ENCODE results near the gene SUSD5.
A peak's percentile ranks its signal among the peaks of the same experiment; 100 is the strongest.

The SUSD5 gene

GRCh38 chr3:33229947-33230346 lies 11.3 kb upstream of the SUSD5 start:
- Histone ChIP-seq H3K4me3 (ENCODE audit: low read length) (no peak overlapping the region), H3K9ac (ENCODE audit: low read depth, low read length) (no peak overlapping the region), H3K36me3 (ENCODE audit: insufficient read depth, low read length) (no peaks in the 10 kb centered on the region), H3K27ac (ENCODE audit: low read depth, low read length) (no peak overlapping the region), H3K27me3 (ENCODE audit: insufficient read depth, low read length) (no peaks in the 10 kb centered on the region), H3K9me3 (ENCODE audit: insufficient read depth, low read depth, low read length) (no peaks in the 10 kb centered on the region), H3K4me1 (ENCODE audit: insufficient read depth, low read length) (0 out of 2 replicates have a peak, but pooled peaks cover 3% of the 10 kb centered on the region)
- 78% methylated on average over 5 of the region's 5 CpGs for WGBS

- H3K27ac ChIP-seq (ENCODE audit: low read depth, low read length), result no peak overlapping the region
- 95% methylated on average over 3 of the region's 3 CpGs for whole genome bisulfite sequencing
These were observed 10.5 kb upstream of the SUSD5 start for GRCh38 chr3:33229066-33229465.

GRCh38 chr3:33221241-33221640 lies 2.6 kb upstream of the SUSD5 start:
- WGBS, result 83% methylated on average over 3 of the region's 3 CpGs

More at GRCh38 chr3:33229066-33229465, 10.5 kb upstream of the SUSD5 start:
- H3K9ac ChIP-seq (ENCODE audit: low read depth, low read length), result no peak overlapping the region
- no peaks in the 10 kb centered on the region for H3K9me3 ChIP-seq (ENCODE audit: insufficient read depth, low read depth, low read length)
- 0 out of 2 replicates have a peak, but pooled peaks cover 3% of the 10 kb centered on the region for H3K4me1 ChIP-seq (ENCODE audit: insufficient read depth, low read length)
- no peaks in the 10 kb centered on the region; the same call in 1 of the 2 replicates for H3K27me3 ChIP-seq (ENCODE audit: insufficient read depth, low read length)
- no peaks in the 10 kb centered on the region for H3K36me3 ChIP-seq (ENCODE audit: insufficient read depth, low read length)
- no peak overlapping the region for H3K4me3 ChIP-seq (ENCODE audit: low read length)

GRCh38 chr3:33219175-33219487 lies 521 bp upstream of the SUSD5 start:
- peak overlapping the region; percentile 57 for H3K9ac ChIP-seq (ENCODE audit: low read depth, low read length)
- H3K9me3 ChIP-seq (ENCODE audit: insufficient read depth, low read depth, low read length), result no peaks in the 10 kb centered on the region
- no peak overlapping the region for H3K27ac ChIP-seq (ENCODE audit: low read depth, low read length)
- no peaks in the 10 kb centered on the region for H3K4me1 ChIP-seq (ENCODE audit: insufficient read depth, low read length)
- peak overlapping the region; percentile 72 for H3K4me3 ChIP-seq (ENCODE audit: low read length)
- no peaks in the 10 kb centered on the region for H3K36me3 ChIP-seq (ENCODE audit: insufficient read depth, low read length)
- H3K27me3 ChIP-seq (ENCODE audit: insufficient read depth, low read length), result peaks cover 78% of the 10 kb centered on the region
- 11% methylated on average over 12 of the region's 15 CpGs for WGBS

More at GRCh38 chr3:33221241-33221640, 2.6 kb upstream of the SUSD5 start:
- Histone ChIP-seq H3K4me1 (ENCODE audit: insufficient read depth, low read length) (no peaks in the 10 kb centered on the region), H3K4me3 (ENCODE audit: low read length) (no peak overlapping the region), H3K9ac (ENCODE audit: low read depth, low read length) (no peak overlapping the region), H3K36me3 (ENCODE audit: insufficient read depth, low read length) (no peaks in the 10 kb centered on the region), H3K27ac (ENCODE audit: low read depth, low read length) (no peak overlapping the region), H3K27me3 (ENCODE audit: insufficient read depth, low read length) (peaks cover 59% of the 10 kb centered on the region), H3K9me3 (ENCODE audit: insufficient read depth, low read depth, low read length) (no peaks in the 10 kb centered on the region)

- H3K4me1 ChIP-seq (ENCODE audit: insufficient read depth, low read length), result no peaks in the 10 kb centered on the region
- H3K27ac ChIP-seq (ENCODE audit: low read depth, low read length), result no peak overlapping the region
- H3K9me3 ChIP-seq (ENCODE audit: insufficient read depth, low read depth, low read length), result no peaks in the 10 kb centered on the region
- 2% methylated on average over 19 of the region's 19 CpGs for whole genome bisulfite sequencing
- H3K4me3 ChIP-seq (ENCODE audit: low read length), result peak overlapping the region; percentile 72
- peaks cover 74% of the 10 kb centered on the region for H3K27me3 ChIP-seq (ENCODE audit: insufficient read depth, low read length)
- H3K9ac ChIP-seq (ENCODE audit: low read depth, low read length), result no peak overlapping the region
- no peaks in the 10 kb centered on the region for H3K36me3 ChIP-seq (ENCODE audit: insufficient read depth, low read length)
These were observed 654 bp downstream of the SUSD5 start for GRCh38 chr3:33217866-33218445.

GRCh38 chr3:33215739-33216138 lies 2.9 kb downstream of the SUSD5 start:
- Histone ChIP-seq H3K9me3 (ENCODE audit: insufficient read depth, low read depth, low read length) (no peaks in the 10 kb centered on the region), H3K4me1 (ENCODE audit: insufficient read depth, low read length) (no peaks in the 10 kb centered on the region), H3K9ac (ENCODE audit: low read depth, low read length) (no peak overlapping the region), H3K27ac (ENCODE audit: low read depth, low read length) (no peak overlapping the region), H3K36me3 (ENCODE audit: insufficient read depth, low read length) (no peaks in the 10 kb centered on the region), H3K4me3 (ENCODE audit: low read length) (no peak overlapping the region), H3K27me3 (ENCODE audit: insufficient read depth, low read length) (peaks cover 63% of the 10 kb centered on the region)
- WGBS, result 97% methylated on average over 3 of the region's 3 CpGs

- 96% methylated on average over 3 of the region's 3 CpGs for WGBS
- H3K27ac ChIP-seq (ENCODE audit: low read depth, low read length), result no peak overlapping the region
These were observed 6.2 kb downstream of the SUSD5 start for GRCh38 chr3:33212406-33212805.

GRCh38 chr3:33211444-33211843 lies 7.2 kb downstream of the SUSD5 start:
- Histone ChIP-seq H3K27ac (ENCODE audit: low read depth, low read length) (no peak overlapping the region), H3K4me3 (ENCODE audit: low read length) (no peak overlapping the region), H3K36me3 (ENCODE audit: insufficient read depth, low read length) (no peaks in the 10 kb centered on the region), H3K27me3 (ENCODE audit: insufficient read depth, low read length) (peaks cover 21% of the 10 kb centered on the region), H3K9me3 (ENCODE audit: insufficient read depth, low read depth, low read length) (peaks cover 18% of the 10 kb centered on the region; the same call in 1 of the 2 replicates), H3K9ac (ENCODE audit: low read depth, low read length) (no peak overlapping the region), H3K4me1 (ENCODE audit: insufficient read depth, low read length) (no peaks in the 10 kb centered on the region)
- 79% methylated on average over 1 of the region's 1 CpG for WGBS

More at GRCh38 chr3:33212406-33212805, 6.2 kb downstream of the SUSD5 start:
- H3K9ac ChIP-seq (ENCODE audit: low read depth, low read length), result no peak overlapping the region
- no peak overlapping the region for H3K4me3 ChIP-seq (ENCODE audit: low read length)
- H3K36me3 ChIP-seq (ENCODE audit: insufficient read depth, low read length), result no peaks in the 10 kb centered on the region
- peaks cover 18% of the 10 kb centered on the region; the same call in 1 of the 2 replicates for H3K9me3 ChIP-seq (ENCODE audit: insufficient read depth, low read depth, low read length)
- peaks cover 31% of the 10 kb centered on the region for H3K27me3 ChIP-seq (ENCODE audit: insufficient read depth, low read length)
- H3K4me1 ChIP-seq (ENCODE audit: insufficient read depth, low read length), result no peaks in the 10 kb centered on the region

GRCh38 chr3:33209357-33209756 lies 9.3 kb downstream of the SUSD5 start:
- H3K27me3 ChIP-seq (ENCODE audit: insufficient read depth, low read length), result 0 out of 2 replicates have a peak, but pooled peaks cover under 1% of the 10 kb centered on the region
- H3K9ac ChIP-seq (ENCODE audit: low read depth, low read length), result no peak overlapping the region
- no peak overlapping the region for H3K4me3 ChIP-seq (ENCODE audit: low read length)
- H3K36me3 ChIP-seq (ENCODE audit: insufficient read depth, low read length), result no peaks in the 10 kb centered on the region
- H3K4me1 ChIP-seq (ENCODE audit: insufficient read depth, low read length), result no peaks in the 10 kb centered on the region
- H3K9me3 ChIP-seq (ENCODE audit: insufficient read depth, low read depth, low read length), result peaks cover 18% of the 10 kb centered on the region; the same call in 1 of the 2 replicates
- H3K27ac ChIP-seq (ENCODE audit: low read depth, low read length), result no peak overlapping the region

GRCh38 chr3:33202711-33203457 lies 15.7 kb downstream of the SUSD5 start:
- no peak overlapping the region for H3K27ac ChIP-seq (ENCODE audit: low read depth, low read length)

GRCh38 chr3:33201195-33201594 lies 17.4 kb downstream of the SUSD5 start:
- H3K9ac ChIP-seq (ENCODE audit: low read depth, low read length), result no peak overlapping the region
- WGBS, result 86% methylated on average over 3 of the region's 3 CpGs
- no peaks in the 10 kb centered on the region for H3K27me3 ChIP-seq (ENCODE audit: insufficient read depth, low read length)
- H3K4me3 ChIP-seq (ENCODE audit: low read length), result no peak overlapping the region
- no peaks in the 10 kb centered on the region for H3K36me3 ChIP-seq (ENCODE audit: insufficient read depth, low read length)
- no peaks in the 10 kb centered on the region for H3K9me3 ChIP-seq (ENCODE audit: insufficient read depth, low read depth, low read length)
- H3K4me1 ChIP-seq (ENCODE audit: insufficient read depth, low read length), result no peaks in the 10 kb centered on the region
- no peak overlapping the region for H3K27ac ChIP-seq (ENCODE audit: low read depth, low read length)

More at GRCh38 chr3:33202711-33203457, 15.7 kb downstream of the SUSD5 start:
- H3K4me3 ChIP-seq (ENCODE audit: low read length), result no peak overlapping the region
- no peaks in the 10 kb centered on the region for H3K4me1 ChIP-seq (ENCODE audit: insufficient read depth, low read length)
- H3K36me3 ChIP-seq (ENCODE audit: insufficient read depth, low read length), result no peaks in the 10 kb centered on the region
- no peaks in the 10 kb centered on the region for H3K9me3 ChIP-seq (ENCODE audit: insufficient read depth, low read depth, low read length)
- WGBS, result 63% methylated on average over 6 of the region's 6 CpGs
- no peaks in the 10 kb centered on the region for H3K27me3 ChIP-seq (ENCODE audit: insufficient read depth, low read length)
- H3K9ac ChIP-seq (ENCODE audit: low read depth, low read length), result no peak overlapping the region

Data from HUES64 (cell line).